Stimulated activated naive B cell treated with anti-CD40 and anti-IgM and Interleukin-4, amounts not matched to agents 10 μg/mL and 1 μg/mL and 100 μg/mL, for 72 hours (primary cell): Measurements from ENCODE around the gene STARD7.
A peak's percentile ranks its signal among the peaks of the same experiment; 100 is the strongest.

Experiments
- ATAC-seq, 2 donors: fragments of 150-1000 bp; cut with Tn5 transposase; replicated peaks; 2 replicates each; pipeline ENCODE4 v1.10.0; 2021; ENCODE audit warnings: moderate library complexity in 1 of 2
- DNase-seq: peaks from one replicate; pipeline ENCODE4 v3.0.0; 2021
- H3K27ac Mint-ChIP-seq: one replicate; pipeline ENCODE4 v1.8.0; 2022; ENCODE audit warnings: mild to moderate bottlenecking, mixed read lengths
- H3K27me3 Mint-ChIP-seq, 2 donors: one replicate each; pipeline ENCODE4 v1.8.0; 2022; ENCODE audit warnings: mixed read lengths in 2 of 2
- H3K36me3 Mint-ChIP-seq, 2 donors: one replicate each; pipeline ENCODE4 v1.8.0; 2022; ENCODE audit warnings: mixed read lengths in 2 of 2, mild to moderate bottlenecking in 1 of 2
- H3K4me1 Mint-ChIP-seq, 2 donors: one replicate each; pipeline ENCODE4 v1.8.0; 2022; ENCODE audit warnings: mixed read lengths in 2 of 2, mild to moderate bottlenecking in 1 of 2
- H3K4me3 Mint-ChIP-seq, 2 donors: one replicate each; pipeline ENCODE4 v1.8.0; 2022; ENCODE audit warnings: mild to moderate bottlenecking in 2 of 2, mixed read lengths in 2 of 2, moderate library complexity in 1 of 2
- H3K9me3 Mint-ChIP-seq, 2 donors: one replicate each; pipeline ENCODE4 v1.8.0; 2022; ENCODE audit warnings: mixed read lengths in 2 of 2, mild to moderate bottlenecking in 1 of 2

The STARD7 gene

GRCh38 chr2:96157649-96158553 is 50.7 kb downstream of the STARD7 start:
- DNase-seq (peak; percentile 90), ATAC-seq (peak; percentile 82 to 83)
- peaks cover 7% of the 10 kb centered on the region in 2 donors for H3K9me3 Mint-ChIP-seq
- peaks cover 72 to 86% of the 10 kb centered on the region in 2 donors for H3K4me1 Mint-ChIP-seq
- peak overlapping the region; percentile 98 for H3K27ac Mint-ChIP-seq
- peak overlapping the region; percentile 87 to 93 for H3K4me3 Mint-ChIP-seq
- H3K27me3 Mint-ChIP-seq, result no peaks in the 10 kb centered on the region
- peaks cover 2 to 15% of the 10 kb centered on the region in 2 donors for H3K36me3 Mint-ChIP-seq

GRCh38 chr2:96156926-96157648 is 51.5 kb downstream of the STARD7 start:
- Mint-ChIP-seq H3K27ac (peak overlapping the region; percentile 98), H3K27me3 (no peaks in the 10 kb centered on the region), H3K4me3 (peak overlapping the region; percentile 87 to 93), H3K36me3 (peaks cover 2 to 15% of the 10 kb centered on the region in 2 donors), H3K9me3 (peaks cover 7% of the 10 kb centered on the region in 2 donors), H3K4me1 (peaks cover 73 to 86% of the 10 kb centered on the region in 2 donors)
- DNase-seq (peak; percentile 86), ATAC-seq (peak; percentile 75 to 76)

- peaks cover 2 to 15% of the 10 kb centered on the region in 2 donors for H3K36me3 Mint-ChIP-seq
- no peaks in the 10 kb centered on the region for H3K27me3 Mint-ChIP-seq
- H3K9me3 Mint-ChIP-seq, result peaks cover 7% of the 10 kb centered on the region in 2 donors
These were observed 52.4 kb downstream of the STARD7 start for GRCh38 chr2:96156011-96156820.

GRCh38 chr2:96154506-96155380 is 53.9 kb downstream of the STARD7 start:
- H3K4me3 Mint-ChIP-seq, result no peak overlapping the region
- ATAC-seq, result no peak
- no peaks in the 10 kb centered on the region for H3K9me3 Mint-ChIP-seq
- no peak for DNase-seq
- H3K4me1 Mint-ChIP-seq, result peaks cover 71 to 99% of the 10 kb centered on the region in 2 donors
- peak overlapping the region; percentile 84 for H3K27ac Mint-ChIP-seq
- H3K36me3 Mint-ChIP-seq, result peaks cover 0 to 8% of the 10 kb centered on the region in 2 donors
- no peaks in the 10 kb centered on the region for H3K27me3 Mint-ChIP-seq

More at GRCh38 chr2:96156011-96156820, 52.4 kb downstream of the STARD7 start:
- Mint-ChIP-seq H3K27ac (peak overlapping the region; percentile 98), H3K4me3 (peak overlapping the region; percentile 87 to 93), H3K4me1 (peaks cover 73 to 89% of the 10 kb centered on the region in 2 donors)
- ATAC-seq (peak; percentile 14 to 19), DNase-seq (no peak)

- H3K36me3 Mint-ChIP-seq, result peaks cover 0 to 7% of the 10 kb centered on the region in 2 donors
- no peaks in the 10 kb centered on the region for H3K27me3 Mint-ChIP-seq
- ATAC-seq (no peak), DNase-seq (no peak)
- H3K4me1 Mint-ChIP-seq, result peaks cover 67 to 96% of the 10 kb centered on the region in 2 donors
- H3K27ac Mint-ChIP-seq, result no peak overlapping the region
- H3K9me3 Mint-ChIP-seq, result no peaks in the 10 kb centered on the region
- H3K4me3 Mint-ChIP-seq, result no peak overlapping the region
These were observed 54.6 kb downstream of the STARD7 start for GRCh38 chr2:96153991-96154431.

- Mint-ChIP-seq H3K27ac (no peak overlapping the region), H3K9me3 (no peaks in the 10 kb centered on the region), H3K27me3 (no peaks in the 10 kb centered on the region), H3K4me3 (no peak overlapping the region), H3K4me1 (peaks cover 67 to 96% of the 10 kb centered on the region in 2 donors), H3K36me3 (peaks cover 0 to 7% of the 10 kb centered on the region in 2 donors)
- DNase-seq, result no peak
- ATAC-seq, result no peak
These were observed 55.3 kb downstream of the STARD7 start for GRCh38 chr2:96153291-96153713.

GRCh38 chr2:96152304-96153161 is 56.1 kb downstream of the STARD7 start:
- no peak for ATAC-seq
- Mint-ChIP-seq H3K4me1 (peaks cover 67 to 96% of the 10 kb centered on the region in 2 donors), H3K27ac (peak overlapping the region; percentile 72), H3K36me3 (peaks cover 0 to 7% of the 10 kb centered on the region in 2 donors), H3K27me3 (no peaks in the 10 kb centered on the region), H3K4me3 (no peak overlapping the region), H3K9me3 (no peaks in the 10 kb centered on the region)
- no peak for DNase-seq

GRCh38 chr2:96151595-96152303 is 56.9 kb downstream of the STARD7 start:
- H3K9me3 Mint-ChIP-seq, result no peaks in the 10 kb centered on the region
- ATAC-seq (no peak), DNase-seq (no peak)
- H3K4me3 Mint-ChIP-seq, result no peak overlapping the region
- peak overlapping the region; percentile 72 for H3K27ac Mint-ChIP-seq
- no peaks in the 10 kb centered on the region for H3K27me3 Mint-ChIP-seq
- peaks cover 0 to 4% of the 10 kb centered on the region in 2 donors for H3K36me3 Mint-ChIP-seq
- peaks cover 67 to 96% of the 10 kb centered on the region in 2 donors for H3K4me1 Mint-ChIP-seq

GRCh38 chr2:96150791-96151594 is 57.6 kb downstream of the STARD7 start:
- ATAC-seq, result no peak
- H3K36me3 Mint-ChIP-seq, result peaks cover 0 to 2% of the 10 kb centered on the region in 2 donors
- no peak for DNase-seq
- no peaks in the 10 kb centered on the region for H3K9me3 Mint-ChIP-seq
- peak overlapping the region; percentile 92 for H3K27ac Mint-ChIP-seq
- no peak overlapping the region for H3K4me3 Mint-ChIP-seq
- H3K4me1 Mint-ChIP-seq, result peaks cover 67 to 96% of the 10 kb centered on the region in 2 donors
- H3K27me3 Mint-ChIP-seq, result no peaks in the 10 kb centered on the region

- H3K9me3 Mint-ChIP-seq, result no peaks in the 10 kb centered on the region
- ATAC-seq, result no peak
- no peak overlapping the region for H3K4me3 Mint-ChIP-seq
- H3K27me3 Mint-ChIP-seq, result no peaks in the 10 kb centered on the region
- peaks cover 65 to 94% of the 10 kb centered on the region in 2 donors for H3K4me1 Mint-ChIP-seq
- H3K36me3 Mint-ChIP-seq, result no peaks in the 10 kb centered on the region
- DNase-seq, result no peak
- peak overlapping the region; percentile 92 for H3K27ac Mint-ChIP-seq
These were observed 58.5 kb downstream of the STARD7 start for GRCh38 chr2:96150007-96150640.
